ENCODE measurements around the gene C2. TPM values are rescaled to one million over a fixed set of nuclear protein-coding genes. Genes with fewer than 3 reads are reported as not detected.

Gene C2
- total and polyA plus RNA-seq, 2 donors (not counting 1 experiment from before 2014, with no cell fraction given), result 0.28 to 3.4 TPM

GRCh38 chr6:31881136-31881859, 46.2 kb upstream of the C2 start:
- ChIA-PET POLR2A (no interaction called here), CTCF (no interaction called here)
- no peak overlapping the region for H3K9ac ChIP-seq (ENCODE audit: low read length)
- no peak overlapping the region for H3K27ac ChIP-seq (ENCODE audit: low read length in 2 of 2)
- TF ChIP-seq EZH2 (IDR thresholded peaks at IDR 0.05; ENCODE audit: borderline replicate concordance, insufficient read depth, low read depth, low read length, poor library complexity, severe bottlenecking), result no peak
- TF ChIP-seq, protein P1, sequence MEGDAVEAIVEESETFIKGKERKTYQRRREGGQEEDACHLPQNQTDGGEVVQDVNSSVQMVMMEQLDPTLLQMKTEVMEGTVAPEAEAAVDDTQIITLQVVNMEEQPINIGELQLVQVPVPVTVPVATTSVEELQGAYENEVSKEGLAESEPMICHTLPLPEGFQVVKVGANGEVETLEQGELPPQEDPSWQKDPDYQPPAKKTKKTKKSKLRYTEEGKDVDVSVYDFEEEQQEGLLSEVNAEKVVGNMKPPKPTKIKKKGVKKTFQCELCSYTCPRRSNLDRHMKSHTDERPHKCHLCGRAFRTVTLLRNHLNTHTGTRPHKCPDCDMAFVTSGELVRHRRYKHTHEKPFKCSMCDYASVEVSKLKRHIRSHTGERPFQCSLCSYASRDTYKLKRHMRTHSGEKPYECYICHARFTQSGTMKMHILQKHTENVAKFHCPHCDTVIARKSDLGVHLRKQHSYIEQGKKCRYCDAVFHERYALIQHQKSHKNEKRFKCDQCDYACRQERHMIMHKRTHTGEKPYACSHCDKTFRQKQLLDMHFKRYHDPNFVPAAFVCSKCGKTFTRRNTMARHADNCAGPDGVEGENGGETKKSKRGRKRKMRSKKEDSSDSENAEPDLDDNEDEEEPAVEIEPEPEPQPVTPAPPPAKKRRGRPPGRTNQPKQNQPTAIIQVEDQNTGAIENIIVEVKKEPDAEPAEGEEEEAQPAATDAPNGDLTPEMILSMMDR (IDR thresholded peaks at IDR 0.05), result no peak
- H3K27ac Mint-ChIP-seq, result no peak overlapping the region
- H3K4me1 ChIP-seq (ENCODE audit: control insufficient read depth in 2 of 2, insufficient read depth in 2 of 2, low read length in 2 of 2), result no peaks in the 10 kb centered on the region
- H2AFZ ChIP-seq (ENCODE audit: insufficient read depth, low read depth, low read length, poor library complexity, severe bottlenecking), result no peak overlapping the region
- H3K4me3 ChIP-seq (ENCODE audit: control extremely low read depth in 1 of 5, extremely low read depth in 1 of 5, insufficient read depth in 1 of 5, low read depth in 2 of 5, low read length in 4 of 5), result no peak overlapping the region
- H3K27me3 Mint-ChIP-seq, result no peaks in the 10 kb centered on the region
- no peak for ATAC-seq (ENCODE audit: low read depth)
- no peaks in the 10 kb centered on the region for H3K9me3 ChIP-seq (ENCODE audit: control extremely low read depth in 1 of 3, control insufficient read depth in 2 of 3, insufficient read depth in 1 of 3, low read length in 2 of 3)
- WGBS (ENCODE audit: insufficient coverage), result 98% methylated on average over 8 of the region's 9 CpGs
- H3K27me3 ChIP-seq (replicated peaks in 1 of 4; ENCODE audit: control extremely low read depth in 1 of 4, control insufficient read depth in 3 of 4, insufficient read depth in 4 of 4, low read length in 3 of 4), result no peaks in the 10 kb centered on the region
- no peak for DNase-seq
- H3K4me1 Mint-ChIP-seq, result no peaks in the 10 kb centered on the region
- no peak overlapping the region for H3K4me2 ChIP-seq (replicated peaks; ENCODE audit: low read depth, low read length, poor library complexity, severe bottlenecking)
- no peaks in the 10 kb centered on the region for H4K20me1 ChIP-seq (ENCODE audit: control insufficient read depth, insufficient read depth, low read length, poor library complexity, severe bottlenecking)
- no peak overlapping the region for H3K4me3 Mint-ChIP-seq
- H3K36me3 ChIP-seq (replicated peaks in 1 of 2; ENCODE audit: control extremely low read depth in 1 of 2, control insufficient read depth in 1 of 2, extremely low read depth in 1 of 2, insufficient read depth in 2 of 2, low read length in 1 of 2), result peaks cover 0 to 53% of the 10 kb centered on the region in 2 experiments
- intact Hi-C loops (cut with micrococcal nuclease), result no loop called here
- no peaks in the 10 kb centered on the region for H3K79me2 ChIP-seq (ENCODE audit: control insufficient read depth, insufficient read depth, low read length)
- no peaks in the 10 kb centered on the region for H3K9me3 Mint-ChIP-seq (ENCODE audit: insufficient read depth)

- no peaks in the 10 kb centered on the region for H3K79me2 ChIP-seq (ENCODE audit: control insufficient read depth, insufficient read depth, low read length)
- no peaks in the 10 kb centered on the region for H3K4me1 Mint-ChIP-seq
- ChIA-PET CTCF (interaction anchor here (0.6 kb wide), 1 partner anchor 231 kb away, joined by 3 read pairs; no protein-coding TSS in a partner anchor), POLR2A (no interaction called here)
- H3K9me3 Mint-ChIP-seq (ENCODE audit: insufficient read depth), result no peaks in the 10 kb centered on the region
- H3K27ac ChIP-seq (ENCODE audit: low read length in 2 of 2), result no peak overlapping the region
- H3K9me3 ChIP-seq (ENCODE audit: control extremely low read depth in 1 of 3, control insufficient read depth in 2 of 3, insufficient read depth in 1 of 3, low read length in 2 of 3), result no peaks in the 10 kb centered on the region
- H3K36me3 ChIP-seq (replicated peaks in 1 of 2; ENCODE audit: control extremely low read depth in 1 of 2, control insufficient read depth in 1 of 2, extremely low read depth in 1 of 2, insufficient read depth in 2 of 2, low read length in 1 of 2), result peaks cover 2 to 62% of the 10 kb centered on the region in 2 experiments
- no peaks in the 10 kb centered on the region for H4K20me1 ChIP-seq (ENCODE audit: control insufficient read depth, insufficient read depth, low read length, poor library complexity, severe bottlenecking)
- intact Hi-C loops (cut with micrococcal nuclease), result no loop called here
- H2AFZ ChIP-seq (ENCODE audit: insufficient read depth, low read depth, low read length, poor library complexity, severe bottlenecking), result no peak overlapping the region
- TF ChIP-seq, protein P1 (IDR thresholded peaks at IDR 0.05), result no peak
- no peak for TF ChIP-seq EZH2 (IDR thresholded peaks at IDR 0.05; ENCODE audit: borderline replicate concordance, insufficient read depth, low read depth, low read length, poor library complexity, severe bottlenecking)
- no peaks in the 10 kb centered on the region for H3K27me3 ChIP-seq (replicated peaks in 1 of 4; ENCODE audit: control extremely low read depth in 1 of 4, control insufficient read depth in 3 of 4, insufficient read depth in 4 of 4, low read length in 3 of 4)
- H3K4me1 ChIP-seq (ENCODE audit: control insufficient read depth in 2 of 2, insufficient read depth in 2 of 2, low read length in 2 of 2), result no peaks in the 10 kb centered on the region
- no peak for DNase-seq
- H3K9ac ChIP-seq (ENCODE audit: low read length), result no peak overlapping the region
- no peak overlapping the region for H3K4me2 ChIP-seq (replicated peaks; ENCODE audit: low read depth, low read length, poor library complexity, severe bottlenecking)
- H3K4me3 ChIP-seq (ENCODE audit: control extremely low read depth in 1 of 5, extremely low read depth in 1 of 5, insufficient read depth in 1 of 5, low read depth in 2 of 5, low read length in 4 of 5), result no peak overlapping the region
- ATAC-seq (ENCODE audit: low read depth), result no peak
- H3K4me3 Mint-ChIP-seq, result no peak overlapping the region
- no peaks in the 10 kb centered on the region for H3K27me3 Mint-ChIP-seq
- 94% methylated on average over 6 of the region's 6 CpGs for WGBS (ENCODE audit: insufficient coverage)
- no peak overlapping the region for H3K27ac Mint-ChIP-seq
Observed at GRCh38 chr6:31882344-31882743, 45.2 kb upstream of the C2 start.

All from B cell (primary cell).